ENCODE measurements around the gene CDYL. TPM values are rescaled to one million over a fixed set of nuclear protein-coding genes. Genes with fewer than 3 reads are reported as not detected.
"Not testable (repeated sequence)": the region's sequence is repeated elsewhere in the genome, so short reads cannot be mapped to it uniquely, and the experiment has no call there.

The CDYL gene
- total RNA-seq, 1 donor from 2014 or later = 32.1 TPM

- DNase-seq (ENCODE audit: missing footprints) (no peak), ATAC-seq (no peak)
- intact Hi-C loops (cut with DNase I) = no loop called here
These were observed 221.7 kb downstream of the CDYL start for GRCh38 chr6:4997862-4998261.

GRCh38 chr6:4999586-4999985 lies 223.4 kb downstream of the CDYL start:
- ATAC-seq (no peak), DNase-seq (ENCODE audit: missing footprints) (no peak)
- intact Hi-C loops (cut with DNase I) = no loop called here

GRCh38 chr6:5003604-5004372 lies 227.6 kb downstream of the CDYL start, which contains the start of gene RPP40:
RPP40 (minus strand) TSS chr6:5004037; CDS start chr6:5004002, 35 bp downstream.
- peak; percentile 100 for ATAC-seq
- intact Hi-C loops (cut with DNase I) = no loop called here
- DNase-seq (ENCODE audit: missing footprints) = peak; percentile 98

GRCh38 chr6:5004373-5005037 lies 228.3 kb downstream of the CDYL start:
- ATAC-seq (no peak), DNase-seq (ENCODE audit: missing footprints) (no peak)
- intact Hi-C loops (cut with DNase I) = no loop called here

- ATAC-seq; intact Hi-C loops (cut with DNase I); DNase-seq (ENCODE audit: missing footprints): not testable (repeated sequence)
These were observed 228.8 kb downstream of the CDYL start for GRCh38 chr6:5005038-5005433.

Other genes with a start within 250 kb of the CDYL start
- 4.2 TPM for gene RPP40, start 227.6 kb downstream of the CDYL start, total RNA-seq

Measured in Right ventricle myocardium inferior (tissue), 1 donor.